MG63 (cell line): ENCODE measurements around the gene BANP. TPM values are rescaled to one million over a fixed set of nuclear protein-coding genes. Genes with fewer than 3 reads are reported as not detected.

Experiments
- DNase-seq: peaks from one replicate; pipeline ENCODE4 v3.0.0-alpha.2; 2020
- H3K27me3 ChIP-seq: fragments of 250-450 bp; sonication (Bioruptor Pico); 2 replicates; pipeline ENCODE4 v1.5.1; 2020; ENCODE audit warnings: mild to moderate bottlenecking, moderate library complexity
- H3K36me3 ChIP-seq: fragments of 250-450 bp; sonication (Bioruptor Pico); 2 replicates; pipeline ENCODE4 v1.5.1; 2020; ENCODE audit warnings: mild to moderate bottlenecking, moderate library complexity
- H3K4me3 ChIP-seq: fragments of 250-450 bp; sonication (Bioruptor Pico); 2 replicates; pipeline ENCODE4 v1.5.1; 2020; ENCODE audit warnings: mild to moderate bottlenecking, moderate library complexity
- H3K9me3 ChIP-seq: fragments of 250-450 bp; sonication (Bioruptor Pico); 2 replicates; pipeline ENCODE4 v1.5.1; 2020; ENCODE audit warnings: mild to moderate bottlenecking, moderate library complexity
- total RNA-seq: library from RNA; depleted of rRNA; stranded (reverse); fragments of >200 nt; shearing (Covaris generic); gene quantifications from 2 replicates; pipeline ENCODE4 v1.2.3, GENCODE V29; 2014; ENCODE audit warnings: low replicate concordance

BANP gene
- total RNA-seq, 1 experiment from 2014 or later: 30.4 TPM

GRCh38 chr16:88064889-88065746 lies 113.9 kb downstream of the BANP start:
- no peak for DNase-seq
- Histone ChIP-seq H3K4me3 (no peak overlapping the region), H3K36me3 (no peaks in the 10 kb centered on the region), H3K27me3 (no peaks in the 10 kb centered on the region), H3K9me3 (no peaks in the 10 kb centered on the region)

GRCh38 chr16:88065747-88066142 lies 114.5 kb downstream of the BANP start:
- H3K4me3 ChIP-seq: no peak overlapping the region
- DNase-seq: no peak
- H3K9me3 ChIP-seq: no peaks in the 10 kb centered on the region
- no peaks in the 10 kb centered on the region for H3K27me3 ChIP-seq
- no peaks in the 10 kb centered on the region for H3K36me3 ChIP-seq

GRCh38 chr16:88066234-88066633 lies 115.0 kb downstream of the BANP start:
- Histone ChIP-seq H3K27me3 (no peaks in the 10 kb centered on the region), H3K36me3 (no peaks in the 10 kb centered on the region), H3K9me3 (no peaks in the 10 kb centered on the region), H3K4me3 (no peak overlapping the region)
- no peak for DNase-seq

- no peaks in the 10 kb centered on the region for H3K27me3 ChIP-seq
- DNase-seq: no peak
- H3K4me3 ChIP-seq: no peak overlapping the region
- H3K9me3 ChIP-seq: no peaks in the 10 kb centered on the region
- H3K36me3 ChIP-seq: no peaks in the 10 kb centered on the region
These were observed 115.7 kb downstream of the BANP start for GRCh38 chr16:88066680-88067529.

GRCh38 chr16:88067530-88068411 lies 116.5 kb downstream of the BANP start:
- Histone ChIP-seq H3K9me3 (no peaks in the 10 kb centered on the region), H3K36me3 (no peaks in the 10 kb centered on the region), H3K4me3 (no peak overlapping the region), H3K27me3 (no peaks in the 10 kb centered on the region)
- DNase-seq: no peak

- H3K9me3 ChIP-seq: no peaks in the 10 kb centered on the region
- no peaks in the 10 kb centered on the region for H3K36me3 ChIP-seq
- no peak overlapping the region for H3K4me3 ChIP-seq
- DNase-seq: no peak
- no peaks in the 10 kb centered on the region for H3K27me3 ChIP-seq
These were observed 117.5 kb downstream of the BANP start for GRCh38 chr16:88068476-88069396.

GRCh38 chr16:88069397-88070168 lies 118.3 kb downstream of the BANP start:
- no peak for DNase-seq
- Histone ChIP-seq H3K4me3 (no peak overlapping the region), H3K27me3 (no peaks in the 10 kb centered on the region), H3K36me3 (no peaks in the 10 kb centered on the region), H3K9me3 (no peaks in the 10 kb centered on the region)

- no peak for DNase-seq
- Histone ChIP-seq H3K36me3 (no peaks in the 10 kb centered on the region), H3K9me3 (no peaks in the 10 kb centered on the region), H3K27me3 (no peaks in the 10 kb centered on the region), H3K4me3 (no peak overlapping the region)
These were observed 119.1 kb downstream of the BANP start for GRCh38 chr16:88070341-88070740.

- no peaks in the 10 kb centered on the region for H3K36me3 ChIP-seq
- H3K9me3 ChIP-seq: no peaks in the 10 kb centered on the region
- no peak for DNase-seq
- H3K4me3 ChIP-seq: no peak overlapping the region
- H3K27me3 ChIP-seq: no peaks in the 10 kb centered on the region
These were observed 119.9 kb downstream of the BANP start for GRCh38 chr16:88070989-88071625.

GRCh38 chr16:88071908-88072307 lies 120.7 kb downstream of the BANP start:
- H3K4me3 ChIP-seq: no peak overlapping the region
- H3K27me3 ChIP-seq: no peaks in the 10 kb centered on the region
- DNase-seq: no peak
- no peaks in the 10 kb centered on the region for H3K9me3 ChIP-seq
- H3K36me3 ChIP-seq: no peaks in the 10 kb centered on the region

- H3K27me3 ChIP-seq: no peaks in the 10 kb centered on the region
- no peak overlapping the region for H3K4me3 ChIP-seq
- no peaks in the 10 kb centered on the region for H3K36me3 ChIP-seq
- no peak for DNase-seq
- H3K9me3 ChIP-seq: no peaks in the 10 kb centered on the region
These were observed 121.4 kb downstream of the BANP start for GRCh38 chr16:88072571-88073001.

GRCh38 chr16:88073201-88073721 lies 122.0 kb downstream of the BANP start:
- no peaks in the 10 kb centered on the region for H3K36me3 ChIP-seq
- no peak overlapping the region for H3K4me3 ChIP-seq
- H3K27me3 ChIP-seq: no peaks in the 10 kb centered on the region
- no peaks in the 10 kb centered on the region for H3K9me3 ChIP-seq
- DNase-seq: no peak

GRCh38 chr16:88074041-88074440 lies 122.8 kb downstream of the BANP start:
- H3K36me3 ChIP-seq: no peaks in the 10 kb centered on the region
- DNase-seq: no peak
- no peaks in the 10 kb centered on the region for H3K9me3 ChIP-seq
- no peaks in the 10 kb centered on the region for H3K27me3 ChIP-seq
- no peak overlapping the region for H3K4me3 ChIP-seq

GRCh38 chr16:88076211-88076931 lies 125.1 kb downstream of the BANP start:
- H3K4me3 ChIP-seq: no peak overlapping the region
- DNase-seq: no peak
- no peaks in the 10 kb centered on the region for H3K36me3 ChIP-seq
- no peaks in the 10 kb centered on the region for H3K9me3 ChIP-seq
- no peaks in the 10 kb centered on the region for H3K27me3 ChIP-seq
